H1 (cell line): ENCODE data around the gene IGF1. TPM values are rescaled to one million over a fixed set of nuclear protein-coding genes. Genes with fewer than 3 reads are reported as not detected.

Experiments
- CTCF ChIA-PET: fragments of 300-600 bp; sonication (Branson Sonifier 250); formaldehyde crosslinking; loops from one replicate; lab custom pipeline; 2021; ENCODE audit not compliant: partially characterized antibody; lab: Charles Lee
- POLR2A ChIA-PET: fragments of 300-600 bp; sonication (Branson Sonifier 250); formaldehyde crosslinking; loops from one replicate; lab custom pipeline; 2021; ENCODE audit warnings: inconsistent platforms; ENCODE audit not compliant: partially characterized antibody; lab: Charles Lee
- DNase-seq, 2 experiments: peaks; one replicate each; pipeline versions ENCODE4 v3.0.0 to v3.0.0-alpha.2; 2010 to 2022; ENCODE audit warnings: low spot score in 2 of 2, low read depth in 1 of 2, mixed read lengths in 1 of 2
- FAIRE-seq: peaks from 2 replicates; lab custom pipeline; 2011; peaks lifted over from hg19 to GRCh38; lab: Jason Lieb, UNC
- H2AFZ ChIP-seq: 2 replicates; pipeline ENCODE4 v1.8.1; 2012; ENCODE audit warnings: low read length, inconsistent platforms
- H2AK5ac ChIP-seq: 2 replicates; pipeline ENCODE4 v1.6.1; 2013; ENCODE audit warnings: low read depth, low read length
- H2BK120ac ChIP-seq: replicated peaks from 2 replicates; pipeline ENCODE3; 2013; ENCODE audit warnings: low read depth, low read length, inconsistent platforms
- H2BK12ac ChIP-seq: 2 replicates; pipeline ENCODE4 v1.6.1; 2013; ENCODE audit warnings: low read depth, low read length
- H2BK15ac ChIP-seq: 2 replicates; pipeline ENCODE4 v1.6.1; 2013; ENCODE audit warnings: low read length
- H2BK20ac ChIP-seq: 2 replicates; pipeline ENCODE4 v1.6.1; 2013; ENCODE audit warnings: low read length
- H2BK5ac ChIP-seq: 2 replicates; pipeline ENCODE4 v1.6.1; 2013; ENCODE audit warnings: low read depth, low read length
- H3K14ac ChIP-seq: 2 replicates; pipeline ENCODE4 v1.6.1; 2013; ENCODE audit warnings: inconsistent platforms; ENCODE audit not compliant: insufficient read length
- H3K18ac ChIP-seq: 2 replicates; pipeline ENCODE4 v1.6.1; 2013; ENCODE audit warnings: low read length; ENCODE audit errors: extremely low read depth
- H3K23ac ChIP-seq: 2 replicates; pipeline ENCODE4 v1.6.1; 2013; ENCODE audit warnings: inconsistent platforms; ENCODE audit not compliant: insufficient read length
- H3K23me2 ChIP-seq: 2 replicates; pipeline ENCODE4 v1.6.1; 2013; ENCODE audit warnings: low read depth, low read length
- H3K27ac ChIP-seq: 2 replicates; pipeline ENCODE4 v1.6.1; 2011; ENCODE audit warnings: low read depth, low read length, inconsistent platforms
- H3K27me3 ChIP-seq, 4 experiments: replicated peaks in 1 of 4; 1 replicate in 1 of 4; 2 replicates in 3 of 4; pipeline versions ENCODE4 v1.6.1 to v1.8.1; 2011 to 2013; ENCODE audit warnings: low read length in 3 of 4, mild to moderate bottlenecking in 3 of 4, inconsistent platforms in 2 of 4, mixed read lengths in 2 of 4, moderate library complexity in 1 of 4; ENCODE audit not compliant: control insufficient read depth in 3 of 4, insufficient read depth in 3 of 4; ENCODE audit errors: extremely low read depth in 1 of 4
- H3K36me3 ChIP-seq, 4 experiments: 2 replicates each; pipeline versions ENCODE4 v1.6.1 to v1.8.1; 2011 to 2013; ENCODE audit warnings: mild to moderate bottlenecking in 4 of 4, low read length in 3 of 4, moderate library complexity in 2 of 4, control low read depth in 1 of 4, inconsistent platforms in 1 of 4; ENCODE audit not compliant: insufficient read depth in 4 of 4, control insufficient read depth in 2 of 4
- H3K4ac ChIP-seq: replicated peaks from 2 replicates; pipeline ENCODE3; 2013; ENCODE audit warnings: low read length, low read depth, mixed read lengths, inconsistent platforms; ENCODE audit not compliant: insufficient read length
- H3K4me1 ChIP-seq, 4 experiments: replicated peaks in 1 of 4; 1 replicate in 1 of 4; 2 replicates in 3 of 4; pipeline versions ENCODE4 v1.6.1 to v1.8.1; 2011 to 2013; ENCODE audit warnings: low read length in 3 of 4, inconsistent platforms in 2 of 4, mixed read lengths in 1 of 4; ENCODE audit not compliant: insufficient read depth in 4 of 4, control insufficient read depth in 3 of 4
- H3K4me2 ChIP-seq, 2 experiments: 2 replicates each; pipeline versions ENCODE4 v1.6.1 to v1.8.1; 2011 to 2013; ENCODE audit warnings: low read depth in 2 of 2, low read length in 2 of 2, control low read depth in 1 of 2, inconsistent platforms in 1 of 2, mild to moderate bottlenecking in 1 of 2; ENCODE audit not compliant: insufficient read depth in 1 of 2
- H3K4me3 ChIP-seq, 4 experiments: fragments of 200-600, 300-600 bp in 1 of 4; sonication (generic), shearing (Covaris generic), sonication (Bioruptor Twin) in 1 of 4; 2 replicates each; pipeline versions ENCODE4 v1.5.1 to v1.8.1; 2011 to 2016; ENCODE audit warnings: low read length in 4 of 4, low read depth in 3 of 4, control low read depth in 2 of 4, inconsistent platforms in 2 of 4, mild to moderate bottlenecking in 2 of 4, mixed read lengths in 1 of 4, moderate library complexity in 1 of 4; ENCODE audit not compliant: insufficient read depth in 2 of 4; ENCODE audit errors: extremely low read depth in 1 of 4
- H3K56ac ChIP-seq: replicated peaks from 2 replicates; pipeline ENCODE3; 2013; ENCODE audit warnings: low read depth, mild to moderate bottlenecking, mixed read lengths, low read length, inconsistent platforms; ENCODE audit not compliant: insufficient read length
- H3K79me1 ChIP-seq: 2 replicates; pipeline ENCODE4 v1.6.1; 2013; ENCODE audit warnings: low read depth, low read length, control low read depth
- H3K79me2 ChIP-seq, 2 experiments: 2 replicates each; pipeline versions ENCODE4 v1.6.1 to v1.8.1; 2012 to 2013; ENCODE audit warnings: low read length in 2 of 2, mild to moderate bottlenecking in 2 of 2, inconsistent platforms in 1 of 2; ENCODE audit not compliant: insufficient read depth in 2 of 2, control insufficient read depth in 1 of 2
- H3K9ac ChIP-seq, 4 experiments: replicated peaks in 1 of 4; 1 replicate in 1 of 4; 2 replicates in 3 of 4; pipeline versions ENCODE4 v1.6.1 to v1.8.1; 2011 to 2013; ENCODE audit warnings: low read depth in 3 of 4, low read length in 3 of 4, control low read depth in 2 of 4, mild to moderate bottlenecking in 2 of 4, moderate library complexity in 2 of 4, inconsistent platforms in 1 of 4; ENCODE audit errors: extremely low read depth in 1 of 4
- H3K9me3 ChIP-seq, 2 experiments: 2 replicates each; pipeline versions ENCODE4 v1.6.1 to v1.8.1; 2012 to 2013; ENCODE audit warnings: mild to moderate bottlenecking in 2 of 2, moderate library complexity in 2 of 2, control low read depth in 1 of 2, inconsistent platforms in 1 of 2, low read depth in 1 of 2, low read length in 1 of 2, mixed read lengths in 1 of 2; ENCODE audit not compliant: insufficient read depth in 2 of 2
- H4K20me1 ChIP-seq, 2 experiments: replicated peaks in 1 of 2; 2 replicates each; pipeline versions ENCODE3 to v1.8.1; 2011 to 2013; ENCODE audit warnings: inconsistent platforms in 2 of 2, low read length in 2 of 2, mild to moderate bottlenecking in 1 of 2; ENCODE audit not compliant: insufficient read depth in 2 of 2, control insufficient read depth in 1 of 2
- H4K5ac ChIP-seq: 2 replicates; pipeline ENCODE4 v1.6.1; 2013; ENCODE audit warnings: low read length, low read depth, mixed read lengths, inconsistent platforms; ENCODE audit not compliant: insufficient read length
- H4K8ac ChIP-seq: 2 replicates; pipeline ENCODE4 v1.8.0; 2013; ENCODE audit warnings: mild to moderate bottlenecking, moderate library complexity, low read length, inconsistent platforms; ENCODE audit not compliant: insufficient read depth; ENCODE audit errors: extremely low read depth
- H4K91ac ChIP-seq: replicated peaks from 2 replicates; pipeline ENCODE3; 2013; ENCODE audit warnings: low read length, mixed read lengths, inconsistent platforms; ENCODE audit not compliant: insufficient read length
- CHD1 ChIP-seq: IDR thresholded peaks from 2 replicates; pipeline ENCODE4 v1.6.1; 2012; ENCODE audit warnings: low read depth, low read length, improper control_type of control experiment
- SP1 ChIP-seq: IDR thresholded peaks from 2 replicates; pipeline ENCODE4 v1.6.1; 2011; ENCODE audit warnings: low read depth, low read length
- WGBS, 2 experiments: shearing (Covaris generic) in 1 of 2; methylation state at CpG; one replicate each; pipeline versions ENCODE4 v1.1.6 to v1.1.7; 2013 to 2015; ENCODE audit warnings: low lambda C conversion rate in 2 of 2, mixed read lengths in 2 of 2, inconsistent platforms in 1 of 2, low coverage in 1 of 2, missing lambda C conversion rate in 1 of 2; ENCODE audit not compliant: insufficient replicate concordance in 2 of 2, insufficient coverage in 1 of 2, insufficient read length in 1 of 2; ENCODE audit errors: extremely low coverage in 1 of 2, missing lambda C conversion rate in 1 of 2; 5-methylcytosine and 5-hydroxymethylcytosine counted together
- polyA plus RNA-seq, 7 experiments: library from polyadenylated mRNA; depleted of rRNA in 3 of 7; stranded (reverse) in 5 of 7; unstranded in 2 of 7; fragments of >200 nt in 5 of 7; fragments of 200-250 nt in 2 of 7; gene quantifications; 1 replicate in 5 of 7; 2 replicates in 1 of 7; 4 replicates in 1 of 7; pipeline versions ENCODE4 v1.2.1 to v1.2.3, GENCODE V29; 2011 to 2013; ENCODE audit warnings: missing spikeins in 2 of 7, mixed read lengths in 2 of 7
- total RNA-seq: library from RNA; stranded (reverse); fragmentation: NEBNext Ultra II Directional; extraction: Animal tissue kit (Norgen Biotek cat#: 25700); gene quantifications from 2 replicates; pipeline ENCODE4 v1.2.1, GENCODE V29; 2021

Gene IGF1
- total and polyA plus RNA-seq, 2 of the 8 experiments (the other 6 are each of a cell fraction or from before 2014, with no cell fraction given) = not detected

DNA sequence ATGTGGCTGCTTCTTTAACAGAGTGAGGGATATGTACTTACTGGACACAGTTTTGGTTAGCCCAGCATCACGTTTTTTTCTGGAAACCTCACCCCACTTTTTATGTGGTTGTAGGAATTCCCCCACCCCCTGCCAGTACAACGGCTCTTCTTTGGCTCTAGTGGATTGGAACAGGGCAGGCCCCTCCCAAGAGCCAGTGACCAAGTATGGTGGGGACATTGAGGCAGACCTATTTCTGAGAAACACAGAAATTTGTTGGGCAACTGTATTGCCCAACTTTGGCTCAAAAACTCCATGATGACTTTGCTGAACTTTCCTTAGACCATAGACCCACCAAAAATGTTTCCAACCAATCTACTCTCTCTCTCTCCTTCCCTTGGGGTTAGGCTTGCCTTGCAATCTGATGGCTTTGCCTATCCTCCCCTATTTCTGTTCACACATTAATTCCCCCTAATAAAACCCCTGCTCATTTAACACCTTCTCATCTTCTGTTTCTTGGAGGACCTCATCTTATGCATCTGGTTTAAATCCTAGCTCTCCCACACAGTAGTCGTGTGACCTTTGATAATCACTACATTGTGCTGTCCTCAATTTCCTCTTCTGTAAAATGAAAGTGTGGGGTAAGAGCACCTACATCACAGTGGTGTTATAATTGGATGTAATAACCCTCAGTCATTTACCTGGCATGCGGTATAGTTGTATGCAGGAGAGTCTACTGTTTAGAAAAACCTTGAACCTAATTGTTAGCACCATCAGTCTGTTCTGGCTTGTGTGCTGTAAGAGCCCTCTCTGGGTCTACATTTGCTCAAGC is 71.7 kb downstream of the IGF1 start:
- H3K27me3 ChIP-seq = no peaks in the 10 kb centered on the region
- POLR2A ChIA-PET = no interaction called here

More for the DNA sequence above, 71.7 kb downstream of the IGF1 start:
- WGBS, 2 experiments = 81% methylated on average over 4 of the region's 4 CpGs; no CpG with 5 or more reads in 1 of the 2 experiments
- no peak overlapping the region for H3K4me3 ChIP-seq
- H4K20me1 ChIP-seq = no peaks in the 10 kb centered on the region
- no peak overlapping the region for H2AK5ac ChIP-seq
- no peak overlapping the region for H2BK20ac ChIP-seq
- H4K91ac ChIP-seq = no peak overlapping the region
- H2BK5ac ChIP-seq = no peak overlapping the region
- no peaks in the 10 kb centered on the region for H3K23me2 ChIP-seq
- H3K9me3 ChIP-seq = no peaks in the 10 kb centered on the region
- H4K8ac ChIP-seq = no peak overlapping the region
- H2BK120ac ChIP-seq = no peak overlapping the region
- no peak overlapping the region for H3K27ac ChIP-seq
- CTCF ChIA-PET = no interaction called here
- H3K79me1 ChIP-seq = no peaks in the 10 kb centered on the region
- no peak overlapping the region for H4K5ac ChIP-seq
- no peaks in the 10 kb centered on the region for H3K36me3 ChIP-seq
- H3K56ac ChIP-seq = no peak overlapping the region
- H2AFZ ChIP-seq = no peak overlapping the region
- TF ChIP-seq SP1 = no peak
- no peak for TF ChIP-seq CHD1
- H3K4me2 ChIP-seq = no peak overlapping the region
- H3K23ac ChIP-seq = no peak overlapping the region
- peaks cover 0 to 4% (median 0%) of the 10 kb centered on the region in 4 experiments; a peak in 1 of 7 replicates for H3K4me1 ChIP-seq
- H3K4ac ChIP-seq = no peak overlapping the region
- no peak overlapping the region for H3K18ac ChIP-seq
- FAIRE-seq = no peak
- no peak overlapping the region for H2BK15ac ChIP-seq
- no peak overlapping the region for H2BK12ac ChIP-seq
- no peaks in the 10 kb centered on the region for H3K79me2 ChIP-seq
- H3K9ac ChIP-seq = no peak overlapping the region
- H3K14ac ChIP-seq = no peak overlapping the region
- no peak for DNase-seq
